Measurements from ENCODE around the gene NR1D1.

The NR1D1 gene

DNA sequence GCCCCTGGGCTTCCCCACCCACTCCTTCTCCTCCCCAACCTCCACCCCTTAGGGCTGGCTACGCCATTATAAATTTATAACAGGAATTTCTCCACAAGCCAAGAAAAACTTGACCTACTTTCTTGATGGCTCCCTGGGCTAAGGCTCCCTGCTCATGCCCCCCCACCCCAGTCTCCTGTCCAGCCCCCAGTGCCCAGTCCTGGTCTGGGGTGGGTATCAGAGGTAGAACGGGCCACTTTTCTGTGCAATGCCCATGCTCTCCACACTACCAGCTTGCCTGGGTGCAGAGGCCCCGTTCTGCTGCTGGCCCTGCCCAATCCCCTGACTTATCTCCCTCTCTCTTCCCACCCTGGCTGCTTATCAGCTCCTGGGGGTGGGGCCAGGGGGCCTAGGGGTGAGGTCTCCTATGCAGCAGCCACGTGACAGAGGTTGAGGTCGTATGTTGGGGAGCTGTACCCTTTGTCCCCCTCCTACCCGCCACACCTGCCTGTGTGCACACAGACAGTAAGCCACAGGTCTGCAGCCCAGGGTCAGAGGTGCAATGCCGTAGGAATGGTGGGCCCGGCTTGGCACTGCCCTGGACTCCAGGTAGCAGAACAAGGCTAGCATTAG, 27.5 kb downstream of the NR1D1 start:
- H3K36me3 ChIP-seq (ENCODE audit: control insufficient read depth in 2 of 2, insufficient read depth in 1 of 2, low read length in 2 of 2), result peaks cover 0 to 31% of the 10 kb centered on the region in 2 experiments; a peak in 2 of 3 replicates
- no peaks in the 10 kb centered on the region for H3K9me3 ChIP-seq (ENCODE audit: control insufficient read depth, insufficient read depth, low read depth, low read length)
- peak overlapping the region; percentile 63 for H3K27ac ChIP-seq (ENCODE audit: extremely low read depth, low read depth, low read length)
- peaks cover 37% of the 10 kb centered on the region for H3K4me1 ChIP-seq (ENCODE audit: control insufficient read depth, insufficient read depth, low read length)
- POLR2A ChIA-PET, result interaction anchor here (0.9 to 2.2 kb wide), 5 partner anchors 9 to 56 kb away, joined by 3 to 12 read pairs (median 4); partner anchors contain the start of genes MED24 and THRA
- no peak overlapping the region for H3K4me3 ChIP-seq (ENCODE audit: low read depth, low read length)
- CTCF ChIA-PET, result interaction anchor here (0.5 to 10.2 kb wide), 12 partner anchors 10 to 130 kb away, joined by 3 to 166 read pairs (median 47); partner anchors contain the start of genes CSF3, MED24, NR1D1 and THRA
- TF ChIP-seq INSM2 (tag by site-specific recombination; IDR thresholded peaks at IDR 0.05), result no peak
- TF ChIP-seq ZNF830 (tag by site-specific recombination; IDR thresholded peaks at IDR 0.05; ENCODE audit: low read depth), result no peak
- no peak for TF ChIP-seq ZFP37 (tag by site-specific recombination; IDR thresholded peaks at IDR 0.05)
- peak; percentile 90 for TF ChIP-seq ZFP69B (tag by site-specific recombination; IDR thresholded peaks at IDR 0.05)
- TF ChIP-seq ZNF692 (tag by site-specific recombination; IDR thresholded peaks at IDR 0.05), result peak; percentile 92
- 0 out of 2 replicates have a peak, but pooled peaks have one; percentile 22 for TF ChIP-seq HIC1 (tag by site-specific recombination; IDR thresholded peaks at IDR 0.05)
- no peak for TF ChIP-seq HOXC10 (CRISPR knock-in tag; IDR thresholded peaks at IDR 0.05)
- TF ChIP-seq ZNF530 (tag by site-specific recombination; IDR thresholded peaks at IDR 0.05; ENCODE audit: low read depth), result no peak
- TF ChIP-seq, protein P1, sequence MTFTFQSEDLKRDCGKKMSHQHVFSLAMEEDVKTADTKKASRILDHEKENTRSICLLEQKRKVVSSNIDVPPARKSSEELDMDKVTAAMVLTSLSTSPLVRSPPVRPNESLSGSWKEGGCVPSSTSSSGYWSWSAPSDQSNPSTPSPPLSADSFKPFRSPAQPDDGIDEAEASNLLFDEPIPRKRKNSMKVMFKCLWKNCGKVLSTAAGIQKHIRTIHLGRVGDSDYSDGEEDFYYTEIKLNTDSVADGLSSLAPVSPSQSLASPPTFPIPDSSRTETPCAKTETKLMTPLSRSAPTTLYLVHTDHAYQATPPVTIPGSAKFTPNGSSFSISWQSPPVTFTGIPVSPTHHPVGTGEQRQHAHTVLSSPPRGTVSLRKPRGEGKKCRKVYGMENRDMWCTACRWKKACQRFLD (tag by site-specific recombination; IDR thresholded peaks at IDR 0.05), result no peak
- TF ChIP-seq ZNF580 (tag by site-specific recombination; IDR thresholded peaks at IDR 0.05), result no peak
- no peak for TF ChIP-seq SCRT2 (tag by site-specific recombination; IDR thresholded peaks at IDR 0.05)
- no peak for TF ChIP-seq ZSCAN30 (tag by site-specific recombination; IDR thresholded peaks at IDR 0.05)
- TF ChIP-seq ZNF791 (tag by site-specific recombination; IDR thresholded peaks at IDR 0.05), result no peak
- no peak for TF ChIP-seq RBAK (tag by site-specific recombination; IDR thresholded peaks at IDR 0.05)
- TF ChIP-seq GLIS2 (tag by site-specific recombination; IDR thresholded peaks at IDR 0.05), result peak; percentile 37
- no peak for TF ChIP-seq ZNF610 (tag by site-specific recombination; IDR thresholded peaks at IDR 0.05; ENCODE audit: borderline replicate concordance)
- no peak for TF ChIP-seq ZNF184 (tag by site-specific recombination; IDR thresholded peaks at IDR 0.05)
- no peak for TF ChIP-seq EGR2 (tag by site-specific recombination; IDR thresholded peaks at IDR 0.05; ENCODE audit: low read depth)
- peak; percentile 43; the same call in 1 of the 2 replicates for TF ChIP-seq GLIS1 (tag by site-specific recombination; IDR thresholded peaks at IDR 0.05)
- TF ChIP-seq ZNF776 (tag by site-specific recombination; IDR thresholded peaks at IDR 0.05; ENCODE audit: borderline replicate concordance), result no peak
- TF ChIP-seq ZNF266 (tag by site-specific recombination; IDR thresholded peaks at IDR 0.05; ENCODE audit: low read depth), result no peak
- peak; percentile 61; the same call in 1 of the 2 replicates for TF ChIP-seq ZNF335 (tag by site-specific recombination; conservative IDR thresholded peaks at IDR 0.05)
- no peak for TF ChIP-seq OVOL3 (tag by site-specific recombination; IDR thresholded peaks at IDR 0.05)
- TF ChIP-seq ZNF354C (tag by site-specific recombination; IDR thresholded peaks at IDR 0.05; ENCODE audit: borderline replicate concordance, low read depth), result no peak
- TF ChIP-seq ZNF561 (tag by site-specific recombination; IDR thresholded peaks at IDR 0.05; ENCODE audit: borderline replicate concordance), result no peak
- TF ChIP-seq ZNF768 (tag by site-specific recombination; IDR thresholded peaks at IDR 0.05), result no peak
- TF ChIP-seq ZBTB20 (tag by site-specific recombination; IDR thresholded peaks at IDR 0.05), result 0 out of 2 replicates have a peak, but pooled peaks have one; percentile 1

All from HEK293 (cell line).